ENCODE results near the gene ZMYND10.

The ZMYND10 gene

GRCh38 chr3:50347187-50347813 lies 1.8 kb upstream of the ZMYND10 start:
- no peak for DNase-seq

- no peak for DNase-seq
These were observed 524 bp downstream of the ZMYND10 start for GRCh38 chr3:50345008-50345407.

- no peak for DNase-seq
These were observed 2.5 kb downstream of the ZMYND10 start for GRCh38 chr3:50342813-50343633.

- no peak for DNase-seq
These were observed 3.4 kb downstream of the ZMYND10 start for GRCh38 chr3:50341996-50342650.

GRCh38 chr3:50341537-50341936 lies 4.0 kb downstream of the ZMYND10 start:
- DNase-seq: no peak

GRCh38 chr3:50340448-50341329 lies 4.8 kb downstream of the ZMYND10 start, which contains the start of gene RASSF1:
Gene RASSF1, minus strand, starts transcription at chr3:50340836. Its CDS starts 31 bp downstream, at chr3:50340805.
- peak; percentile 71 for DNase-seq

- DNase-seq: no peak
These were observed 5.4 kb downstream of the ZMYND10 start for GRCh38 chr3:50340147-50340447.

GRCh38 chr3:50339485-50340146 lies 5.9 kb downstream of the ZMYND10 start:
- no peak for DNase-seq

GRCh38 chr3:50338965-50339364 lies 6.6 kb downstream of the ZMYND10 start:
- no peak for DNase-seq

- peak; percentile 94 for DNase-seq
These were observed 8.2 kb downstream of the ZMYND10 start for GRCh38 chr3:50337175-50337861.

GRCh38 chr3:50336452-50337174 lies 8.9 kb downstream of the ZMYND10 start:
- no peak for DNase-seq

GRCh38 chr3:50334339-50335075 lies 11.0 kb downstream of the ZMYND10 start:
- no peak for DNase-seq

GRCh38 chr3:50333744-50334328 lies 11.7 kb downstream of the ZMYND10 start:
- DNase-seq: no peak

GRCh38 chr3:50331364-50331907 lies 14.1 kb downstream of the ZMYND10 start:
- no peak for DNase-seq

GRCh38 chr3:50330330-50330729 lies 15.2 kb downstream of the ZMYND10 start:
- DNase-seq: no peak

GRCh38 chr3:50327943-50328691 lies 17.4 kb downstream of the ZMYND10 start, which contains the start of gene TUSC2:
Gene TUSC2, minus strand, starts transcription at chr3:50328223. Its CDS starts 124 bp downstream, at chr3:50328099.
- DNase-seq: peak; percentile 85

- DNase-seq: no peak
These were observed 18.4 kb downstream of the ZMYND10 start for GRCh38 chr3:50327129-50327528.

GRCh38 chr3:50326182-50326541 lies 19.4 kb downstream of the ZMYND10 start:
- DNase-seq: no peak
